ENCODE measurements around the gene PPAT. TPM values are rescaled to one million over a fixed set of nuclear protein-coding genes. Genes with fewer than 3 reads are reported as not detected.

PPAT gene
- total and polyA plus RNA-seq, 2 experiments from 2014 or later: 63.0 to 96.8 TPM

- TF ChIP-seq CTCF (conservative IDR thresholded peaks at IDR 0.05; ENCODE audit: low read depth in 2 of 2) (no peak), ZNF114 (CRISPR knock-in tag; IDR thresholded peaks at IDR 0.05) (no peak)
Measured at GRCh38 chr4:56464581-56464980, 29.2 kb upstream of the PPAT start (continued).

GRCh38 chr4:56463711-56464110, 28.3 kb upstream of the PPAT start:
- Mint-ChIP-seq H3K27ac (0 out of 2 replicates have a peak overlapping the region, but pooled peaks have one; percentile 32), H3K36me3 (ENCODE audit: low read depth) (peaks cover 50% of the 10 kb centered on the region), H3K27me3 (ENCODE audit: insufficient read depth, low read depth, poor library complexity) (peaks cover 5% of the 10 kb centered on the region), H3K4me1 (peaks cover 14% of the 10 kb centered on the region), H3K4me3 (no peak overlapping the region), H3K9me3 (no peaks in the 10 kb centered on the region; the same call in 2 of the 3 replicates)
- Histone ChIP-seq H3K27ac (ENCODE audit: low read depth) (no peak overlapping the region), H3K27me3 (ENCODE audit: insufficient read depth) (no peaks in the 10 kb centered on the region), H3K9me2 (ENCODE audit: insufficient read depth) (no peaks in the 10 kb centered on the region), H3K4me3 (no peak overlapping the region), H3K4me1 (ENCODE audit: insufficient read depth) (peaks cover 8% of the 10 kb centered on the region), H3K4me2 (no peak overlapping the region), H3K36me3 (ENCODE audit: insufficient read depth) (peaks cover 37% of the 10 kb centered on the region), H3F3A (replicated peaks; ENCODE audit: low read depth) (peaks cover 8% of the 10 kb centered on the region; the same call in 1 of the 2 replicates), H2AFZ (no peak overlapping the region), H4K20me1 (replicated peaks; ENCODE audit: insufficient read depth) (peaks cover 23% of the 10 kb centered on the region), H3K79me2 (replicated peaks; ENCODE audit: insufficient read depth) (peaks cover 28% of the 10 kb centered on the region)
- ATAC-seq (no peak), DNase-seq (ENCODE audit: low spot score) (no peak)
- no peak for TF ChIP-seq CREB1 (CRISPR knock-in tag; IDR thresholded peaks at IDR 0.05; ENCODE audit: low read depth)
- TF ChIP-seq EZH2 (IDR thresholded peaks at IDR 0.05; ENCODE audit: low read depth, unreplicated experiment): no peak
- no peak for TF ChIP-seq JUNB (IDR thresholded peaks at IDR 0.05; ENCODE audit: unreplicated experiment)
- TF ChIP-seq ZNF331 (CRISPR knock-in tag; IDR thresholded peaks at IDR 0.05; ENCODE audit: low read depth): no peak
- TF ChIP-seq STAT1 (IDR thresholded peaks at IDR 0.05; ENCODE audit: unreplicated experiment): no peak
- TF ChIP-seq ETS1 (IDR thresholded peaks at IDR 0.05): no peak
- no peak for TF ChIP-seq CTCF (conservative IDR thresholded peaks at IDR 0.05; ENCODE audit: low read depth in 2 of 2)
- TF ChIP-seq NANOG (IDR thresholded peaks at IDR 0.05; ENCODE audit: borderline replicate concordance): no peak
- no peak for TF ChIP-seq ZNF462 (CRISPR knock-in tag; IDR thresholded peaks at IDR 0.05)
- TF ChIP-seq EZH2phosphoT487 (IDR thresholded peaks at IDR 0.05; ENCODE audit: unreplicated experiment): no peak
- TF ChIP-seq ZNF114 (CRISPR knock-in tag; IDR thresholded peaks at IDR 0.05): no peak
- TF ChIP-seq POLR2AphosphoS5 (IDR thresholded peaks at IDR 0.05; ENCODE audit: low read depth): no peak; the same call in 1 of the 2 replicates

Measured in GM23338 (cell line).